NCI-H510A (cell line): ENCODE measurements around the gene NUDT3.
"Not testable (repeated sequence)": the region's sequence is repeated elsewhere in the genome, so short reads cannot be mapped to it uniquely, and the experiment has no call there.

Experiments
- DNase-seq: peaks from one replicate; lab custom pipeline; 2025; lab: John Stamatoyannopoulos, UW

Gene NUDT3

DNA sequence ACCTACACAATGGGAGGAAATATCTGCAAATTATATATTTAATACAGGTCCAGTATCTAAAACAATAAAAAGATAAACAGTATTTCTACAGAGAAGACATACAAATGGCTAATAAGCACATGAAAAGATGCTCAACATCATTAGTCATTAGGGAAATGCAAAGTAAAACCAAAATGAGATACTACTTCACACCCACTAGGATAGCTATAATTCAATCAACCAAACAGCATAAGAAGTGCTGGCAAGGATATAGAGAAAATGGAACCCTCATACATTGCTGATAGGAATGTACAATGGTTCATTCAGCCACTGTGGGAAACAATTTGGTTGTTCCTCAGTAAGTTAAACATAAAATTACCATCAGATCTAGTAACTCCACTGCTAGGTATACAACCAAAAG lies 48.7 kb downstream of the NUDT3 start:
- no peak for DNase-seq

- no peak for DNase-seq
Measured at GRCh38 chr6:34342247-34342646, 50.2 kb downstream of the NUDT3 start.

DNA sequence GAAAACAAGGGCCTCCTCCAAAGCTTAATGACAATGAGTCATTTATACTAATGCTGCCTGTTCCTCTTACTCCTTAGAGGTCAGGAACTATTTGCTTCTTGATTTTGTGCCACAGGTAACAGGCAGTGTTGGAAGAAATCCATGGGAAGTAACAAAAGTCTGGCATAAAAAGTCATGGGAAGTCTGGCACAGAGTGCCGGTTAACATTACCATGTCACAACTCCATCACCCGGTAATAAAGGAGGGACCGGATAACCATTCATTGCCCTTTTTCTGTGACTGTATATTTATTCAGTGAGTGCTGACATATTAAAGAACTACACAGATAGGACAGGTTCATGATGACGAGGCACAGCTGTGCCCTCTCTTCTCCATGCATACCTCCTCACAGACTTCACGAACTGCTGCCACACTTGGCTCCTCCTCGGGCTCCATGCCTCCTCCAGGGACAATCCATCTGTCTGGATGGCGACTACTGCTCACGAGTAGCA lies 50.9 kb downstream of the NUDT3 start:
- DNase-seq, result no peak

DNA sequence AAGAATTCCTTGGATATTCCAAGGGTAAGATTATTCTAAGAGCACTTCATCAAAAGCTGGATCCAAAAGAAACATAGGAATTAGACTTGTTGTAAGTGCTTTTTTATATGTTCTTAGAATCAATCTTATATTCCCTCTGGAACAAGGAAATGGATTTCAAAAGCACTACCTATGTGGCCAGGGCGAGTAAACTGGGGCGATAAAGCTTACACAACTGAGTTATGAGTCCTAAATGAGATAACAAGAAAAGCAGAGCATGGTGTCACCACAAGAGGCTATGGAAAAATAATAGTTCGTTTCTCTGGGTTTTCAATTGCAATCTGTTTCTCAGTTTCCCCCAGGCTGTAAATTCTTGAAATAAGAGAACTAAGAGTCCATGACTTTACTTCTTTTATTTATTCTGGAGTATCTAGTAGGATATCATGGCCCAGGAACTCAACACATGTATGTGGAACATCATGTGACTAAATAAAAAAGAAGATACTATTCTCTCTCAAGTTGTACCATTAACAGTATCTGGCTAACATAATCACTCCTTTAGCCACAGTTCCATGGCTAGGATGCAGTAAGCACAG lies 51.5 kb downstream of the NUDT3 start:
- DNase-seq, result no peak

DNA sequence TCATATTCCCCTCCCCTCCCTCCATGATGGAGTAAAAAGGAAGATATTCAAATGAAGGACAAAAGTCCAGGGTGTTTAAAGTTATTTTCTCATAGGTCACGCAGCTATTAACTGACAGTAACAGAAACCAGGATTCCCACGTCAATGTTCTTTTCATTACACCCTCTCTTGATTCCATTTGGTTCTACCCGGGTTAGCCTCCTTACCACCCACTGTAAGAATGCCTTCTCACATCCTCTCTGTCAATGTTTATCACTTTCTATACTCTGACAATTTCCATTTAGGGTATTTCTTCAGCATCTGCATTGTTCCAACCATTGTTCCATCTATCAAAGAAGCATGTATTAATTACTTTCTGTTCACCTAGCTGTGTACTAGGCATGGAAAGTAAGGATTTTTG lies 52.1 kb downstream of the NUDT3 start:
- no peak for DNase-seq

DNA sequence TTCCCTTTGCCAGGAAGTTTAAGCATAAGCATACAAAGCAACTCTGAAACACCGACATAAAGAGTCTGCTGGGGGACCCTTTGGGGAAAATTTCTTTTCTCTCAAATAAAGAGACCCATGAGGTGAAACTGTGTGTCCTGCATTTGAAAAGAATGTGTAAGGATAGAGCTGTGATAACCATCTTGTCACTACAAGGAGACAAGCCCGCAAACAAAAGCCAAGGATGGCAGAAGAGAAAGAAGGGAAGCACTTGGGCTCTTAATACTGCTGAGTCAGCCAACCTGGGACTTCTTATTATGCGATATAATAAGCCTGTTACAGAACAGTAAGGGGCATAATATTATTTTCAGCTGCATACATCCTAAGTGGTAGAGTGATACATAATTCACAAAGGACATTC lies 52.5 kb downstream of the NUDT3 start:
- no peak for DNase-seq

DNA sequence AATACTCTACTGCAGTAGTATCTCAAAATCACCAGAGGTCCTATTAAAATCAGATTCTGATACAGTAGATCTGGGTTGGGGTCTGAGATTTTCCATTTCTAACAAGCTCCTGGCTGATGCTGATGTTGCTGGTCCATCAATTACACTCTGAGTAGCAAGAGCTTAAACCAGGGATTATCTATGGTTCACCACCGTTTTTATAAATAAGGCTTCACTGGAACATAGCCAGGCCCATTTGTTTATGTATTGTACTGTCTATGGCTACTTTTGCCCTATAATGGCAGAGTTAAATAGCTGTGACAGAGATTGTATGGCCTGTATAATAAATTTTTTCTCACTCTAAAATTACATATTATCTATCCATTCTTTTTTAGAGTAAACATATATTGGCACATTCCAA lies 53.0 kb downstream of the NUDT3 start:
- no peak for DNase-seq

DNA sequence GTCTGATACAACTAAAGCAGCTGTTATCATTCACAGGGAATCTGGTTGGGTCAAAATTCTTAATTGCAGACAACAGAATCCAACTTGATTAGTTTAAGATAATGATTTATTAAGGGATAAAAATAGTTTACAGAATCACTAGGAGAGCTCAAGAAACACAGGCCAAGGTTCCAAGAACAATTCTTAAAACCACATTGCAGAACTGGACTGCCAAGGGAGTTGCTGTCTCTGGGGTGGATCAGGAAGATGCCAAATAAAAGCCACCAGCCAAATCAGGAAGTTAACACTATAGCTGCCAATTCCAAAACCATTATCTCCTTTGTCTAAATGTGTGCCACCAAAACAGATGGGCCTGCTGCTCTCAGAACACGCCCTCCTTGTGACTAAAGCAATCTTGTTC lies 53.7 kb downstream of the NUDT3 start:
- DNase-seq, result no peak

DNA sequence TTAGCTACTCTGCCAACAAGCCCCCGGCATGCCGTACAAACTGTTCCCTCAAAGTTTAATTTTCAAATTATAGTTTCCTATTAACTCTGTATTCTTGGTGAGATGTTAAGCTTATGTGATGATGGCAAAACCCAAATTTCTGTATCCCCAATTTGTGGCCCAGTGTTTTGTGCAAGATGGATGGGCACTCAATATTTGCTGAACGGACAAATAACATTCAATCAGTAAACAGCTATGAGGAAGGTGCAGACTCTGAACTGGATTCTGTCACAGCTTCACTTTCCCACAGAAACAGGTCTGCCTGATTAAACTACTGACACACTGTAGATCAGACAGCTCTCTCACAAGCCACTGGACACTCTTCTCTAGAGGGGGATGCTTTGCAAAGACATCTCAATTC lies 54.1 kb downstream of the NUDT3 start:
- no peak for DNase-seq

GRCh38 chr6:34334796-34335416 lies 57.6 kb downstream of the NUDT3 start:
- DNase-seq, result no peak

DNA sequence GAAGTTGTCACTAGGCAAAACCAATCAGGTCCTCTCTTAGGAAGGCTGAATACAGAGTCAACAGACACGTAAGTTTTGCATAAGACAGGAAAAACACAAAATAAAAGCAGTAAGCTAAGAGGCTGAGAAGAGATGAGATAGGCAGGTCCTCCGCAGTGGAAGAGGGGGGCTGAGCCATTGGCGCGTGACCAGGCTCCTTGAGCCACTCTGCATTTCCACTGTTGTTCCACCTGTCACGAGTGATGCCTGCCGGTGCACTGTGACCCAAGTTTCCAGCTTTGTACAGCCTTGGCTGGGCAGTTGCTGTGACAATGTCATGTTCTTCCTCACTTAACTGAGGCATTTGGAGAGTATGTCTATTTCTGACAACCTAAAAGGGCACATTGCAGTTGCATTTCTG lies 58.6 kb downstream of the NUDT3 start:
- DNase-seq, result no peak

GRCh38 chr6:34332251-34333198 lies 59.9 kb downstream of the NUDT3 start:
- DNase-seq, result no peak

- DNase-seq, result no peak
Measured at GRCh38 chr6:34331371-34332050, 61.0 kb downstream of the NUDT3 start.

- DNase-seq, result not testable (repeated sequence)
Measured at GRCh38 chr6:34329814-34330213, 62.7 kb downstream of the NUDT3 start.

GRCh38 chr6:34328969-34329368 lies 63.5 kb downstream of the NUDT3 start:
- no peak for DNase-seq

- DNase-seq, result not testable (repeated sequence)
Measured at GRCh38 chr6:34327313-34328205, 64.9 kb downstream of the NUDT3 start.

DNA sequence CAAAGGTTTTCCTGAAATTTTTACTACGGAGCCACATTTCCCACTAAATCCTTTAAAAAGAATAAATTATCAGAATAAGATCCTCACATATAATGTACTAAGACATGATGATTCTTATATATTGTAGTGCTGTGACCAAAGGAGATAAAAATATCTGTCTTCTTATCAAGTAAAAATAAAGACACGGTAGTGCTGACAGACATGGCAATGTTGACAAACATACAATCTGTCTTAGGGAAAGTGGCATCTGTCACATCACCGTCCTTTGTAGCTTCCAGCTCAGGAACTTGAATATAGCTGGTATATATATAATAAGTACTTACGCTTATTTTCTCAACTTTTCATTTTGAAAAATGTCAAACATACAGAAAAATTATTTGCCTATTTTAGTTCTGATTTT lies 66.8 kb downstream of the NUDT3 start:
- no peak for DNase-seq

- DNase-seq, result peak; percentile 84
Measured at GRCh38 chr6:34324738-34325444, 67.6 kb downstream of the NUDT3 start.

DNA sequence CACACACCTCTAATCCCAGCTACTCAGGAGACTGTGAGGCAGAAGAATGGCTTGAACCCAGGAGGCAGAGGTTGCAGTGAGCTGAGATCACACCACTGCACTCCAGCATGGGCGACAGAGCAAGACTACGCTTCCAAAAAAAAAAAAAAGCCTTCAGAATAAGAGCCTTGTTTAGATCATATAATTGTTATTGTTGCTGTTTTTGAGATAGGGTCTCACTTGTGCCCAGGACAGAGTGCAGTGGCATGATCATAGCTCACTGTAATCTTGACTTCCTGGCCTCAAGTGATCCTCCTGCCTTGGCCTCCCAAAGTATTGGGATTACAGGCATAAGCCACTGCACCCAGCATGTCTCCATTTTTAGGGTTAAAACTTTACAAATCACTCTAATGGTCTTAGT lies 68.2 kb downstream of the NUDT3 start:
- not testable (repeated sequence) for DNase-seq

DNA sequence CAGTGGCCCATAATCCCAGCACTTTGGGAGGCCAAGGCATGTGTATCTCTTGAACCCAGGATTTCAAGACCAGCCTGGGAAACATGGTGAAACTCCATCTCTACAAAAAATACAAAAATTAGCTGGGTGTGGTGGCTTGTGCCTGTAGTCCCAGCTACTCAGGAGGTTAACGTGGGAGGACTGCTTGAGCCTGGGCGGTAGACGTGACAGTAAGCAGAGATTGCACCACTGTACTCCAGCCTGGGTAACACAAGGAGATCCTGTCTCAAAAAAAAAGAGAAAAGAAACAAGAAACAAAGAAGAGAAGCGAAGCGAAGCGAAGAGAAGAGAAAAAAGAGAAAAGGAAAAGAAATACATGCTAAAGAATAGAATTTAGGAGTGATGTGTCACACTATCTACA lies 69.2 kb downstream of the NUDT3 start:
- DNase-seq, result no peak

DNA sequence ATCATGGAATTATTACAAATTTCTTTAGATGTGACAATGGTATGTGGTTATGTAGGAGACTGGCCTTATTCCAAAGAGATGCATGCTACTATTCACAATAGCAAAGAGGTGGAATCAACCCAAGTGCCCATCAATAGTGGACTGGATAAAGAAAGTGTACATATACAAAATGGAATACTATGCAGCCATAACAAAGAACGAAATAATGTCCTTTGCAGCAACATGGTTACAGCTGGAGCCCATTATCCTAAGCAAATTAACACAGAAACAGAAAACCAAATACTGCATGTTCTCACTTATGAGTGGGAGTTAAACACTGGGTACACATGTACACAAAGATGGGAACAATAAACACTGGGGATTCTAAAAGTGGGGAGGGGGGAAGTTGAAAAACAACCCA lies 69.7 kb downstream of the NUDT3 start:
- no peak for DNase-seq
